ENCODE data around the gene TRAPPC3L.

GRCh38 chr6:116543149-116543548, 2.3 kb downstream of the TRAPPC3L start:
- TF ChIP-seq, protein P1, sequence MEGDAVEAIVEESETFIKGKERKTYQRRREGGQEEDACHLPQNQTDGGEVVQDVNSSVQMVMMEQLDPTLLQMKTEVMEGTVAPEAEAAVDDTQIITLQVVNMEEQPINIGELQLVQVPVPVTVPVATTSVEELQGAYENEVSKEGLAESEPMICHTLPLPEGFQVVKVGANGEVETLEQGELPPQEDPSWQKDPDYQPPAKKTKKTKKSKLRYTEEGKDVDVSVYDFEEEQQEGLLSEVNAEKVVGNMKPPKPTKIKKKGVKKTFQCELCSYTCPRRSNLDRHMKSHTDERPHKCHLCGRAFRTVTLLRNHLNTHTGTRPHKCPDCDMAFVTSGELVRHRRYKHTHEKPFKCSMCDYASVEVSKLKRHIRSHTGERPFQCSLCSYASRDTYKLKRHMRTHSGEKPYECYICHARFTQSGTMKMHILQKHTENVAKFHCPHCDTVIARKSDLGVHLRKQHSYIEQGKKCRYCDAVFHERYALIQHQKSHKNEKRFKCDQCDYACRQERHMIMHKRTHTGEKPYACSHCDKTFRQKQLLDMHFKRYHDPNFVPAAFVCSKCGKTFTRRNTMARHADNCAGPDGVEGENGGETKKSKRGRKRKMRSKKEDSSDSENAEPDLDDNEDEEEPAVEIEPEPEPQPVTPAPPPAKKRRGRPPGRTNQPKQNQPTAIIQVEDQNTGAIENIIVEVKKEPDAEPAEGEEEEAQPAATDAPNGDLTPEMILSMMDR (conservative IDR thresholded peaks at IDR 0.05; ENCODE audit: low read depth, low read length), result no peak
- TF ChIP-seq EZH2 (IDR thresholded peaks at IDR 0.05; ENCODE audit: borderline replicate concordance, low read depth, low read length, poor library complexity, severe bottlenecking), result no peak

Measured in A673 (cell line).